Mesodermal cell (in vitro differentiated cells): ENCODE measurements around the gene EFCAB9.

ENCODE experiments used
- H3K27ac ChIP-seq: 2 replicates; pipeline ENCODE4 v1.7.0; 2013; ENCODE audit warnings: mild to moderate bottlenecking, low read depth, low read length, moderate library complexity; ENCODE audit not compliant: severe bottlenecking
- H3K36me3 ChIP-seq: 2 replicates; pipeline ENCODE4 v1.7.1; 2013; ENCODE audit warnings: mild to moderate bottlenecking, low read length, moderate library complexity; ENCODE audit not compliant: control insufficient read depth, insufficient read depth
- H3K4me1 ChIP-seq: one replicate; pipeline ENCODE4 v1.7.1; 2013; ENCODE audit warnings: mild to moderate bottlenecking, low read length; ENCODE audit not compliant: insufficient read depth, control insufficient read depth, poor library complexity, severe bottlenecking
- H3K4me3 ChIP-seq: 2 replicates; pipeline ENCODE4 v1.7.0; 2013; ENCODE audit warnings: low read length, control low read depth, mild to moderate bottlenecking; ENCODE audit not compliant: insufficient read depth, poor library complexity, severe bottlenecking; ENCODE audit errors: extremely low read depth
- H3K9me3 ChIP-seq: 2 replicates; pipeline ENCODE4 v1.7.1; 2013; ENCODE audit warnings: mild to moderate bottlenecking, low read length, moderate library complexity; ENCODE audit not compliant: control insufficient read depth
- whole genome bisulfite sequencing, 2 experiments: methylation state at CpG; one replicate each; pipeline ENCODE4 v1.1.5; 2013; ENCODE audit warnings: missing lambda C conversion rate in 2 of 2; ENCODE audit not compliant: insufficient coverage in 2 of 2; 5-methylcytosine and 5-hydroxymethylcytosine counted together

EFCAB9 gene

GRCh38 chr5:172175263-172175719 is 18.7 kb upstream of the EFCAB9 start:
- H3K4me3 ChIP-seq, result no peak overlapping the region
- H3K4me1 ChIP-seq, result peaks cover 29% of the 10 kb centered on the region
- WGBS, 2 experiments, result 78 to 82% methylated on average over 6 to 7 of the region's 7 CpGs
- no peak overlapping the region for H3K27ac ChIP-seq
- H3K36me3 ChIP-seq, result peaks cover 16% of the 10 kb centered on the region
- H3K9me3 ChIP-seq, result no peaks in the 10 kb centered on the region

- Histone ChIP-seq H3K4me3 (no peak overlapping the region), H3K27ac (no peak overlapping the region), H3K9me3 (no peaks in the 10 kb centered on the region), H3K36me3 (peaks cover 19% of the 10 kb centered on the region), H3K4me1 (peaks cover 29% of the 10 kb centered on the region)
- 88 to 98% methylated on average over 4 to 6 of the region's 7 CpGs for WGBS, 2 experiments
Measured at GRCh38 chr5:172177176-172177575, 16.8 kb upstream of the EFCAB9 start.

- Histone ChIP-seq H3K4me1 (peaks cover 23% of the 10 kb centered on the region), H3K36me3 (peaks cover 25% of the 10 kb centered on the region), H3K27ac (no peak overlapping the region), H3K9me3 (no peaks in the 10 kb centered on the region), H3K4me3 (no peak overlapping the region)
- WGBS, 2 experiments, result 75% methylated on average over 9 to 15 of the region's 18 CpGs
Measured at GRCh38 chr5:172178301-172178987, 15.5 kb upstream of the EFCAB9 start.

- H3K4me3 ChIP-seq, result no peak overlapping the region
- peaks cover 27% of the 10 kb centered on the region for H3K36me3 ChIP-seq
- H3K4me1 ChIP-seq, result peaks cover 28% of the 10 kb centered on the region
- peak overlapping the region; percentile 66 for H3K27ac ChIP-seq
- 56% methylated on average over 9 to 17 of the region's 18 CpGs for WGBS, 2 experiments
- no peaks in the 10 kb centered on the region for H3K9me3 ChIP-seq
Measured at GRCh38 chr5:172178991-172179989, 14.7 kb upstream of the EFCAB9 start.

- H3K4me1 ChIP-seq, result peaks cover 33% of the 10 kb centered on the region
- H3K9me3 ChIP-seq, result no peaks in the 10 kb centered on the region
- H3K27ac ChIP-seq, result no peak overlapping the region
- 96 to 99% methylated on average over 6 to 8 of the region's 9 CpGs for WGBS, 2 experiments
- no peak overlapping the region for H3K4me3 ChIP-seq
- peaks cover 41% of the 10 kb centered on the region for H3K36me3 ChIP-seq
Measured at GRCh38 chr5:172180936-172181335, 13.0 kb upstream of the EFCAB9 start.

GRCh38 chr5:172182291-172182690 is 11.7 kb upstream of the EFCAB9 start:
- H3K4me1 ChIP-seq, result peaks cover 35% of the 10 kb centered on the region
- 97 to 100% methylated on average over 1 to 4 of the region's 6 CpGs for WGBS, 2 experiments
- H3K9me3 ChIP-seq, result no peaks in the 10 kb centered on the region
- H3K36me3 ChIP-seq, result peaks cover 44% of the 10 kb centered on the region
- H3K4me3 ChIP-seq, result no peak overlapping the region
- H3K27ac ChIP-seq, result no peak overlapping the region

- Histone ChIP-seq H3K9me3 (no peaks in the 10 kb centered on the region), H3K36me3 (peaks cover 44% of the 10 kb centered on the region), H3K4me1 (peaks cover 34% of the 10 kb centered on the region), H3K4me3 (no peak overlapping the region), H3K27ac (peak overlapping the region; percentile 36)
- 82 to 85% methylated on average over 3 to 4 of the region's 4 CpGs for WGBS, 2 experiments
Measured at GRCh38 chr5:172183881-172184280, 10.1 kb upstream of the EFCAB9 start.

GRCh38 chr5:172185096-172185461 is 8.9 kb upstream of the EFCAB9 start:
- H3K4me3 ChIP-seq, result no peak overlapping the region
- H3K9me3 ChIP-seq, result no peaks in the 10 kb centered on the region
- no peak overlapping the region for H3K27ac ChIP-seq
- 80 to 94% methylated on average over 5 to 9 of the region's 10 CpGs for WGBS, 2 experiments
- peaks cover 44% of the 10 kb centered on the region for H3K36me3 ChIP-seq
- peaks cover 25% of the 10 kb centered on the region for H3K4me1 ChIP-seq

- Histone ChIP-seq H3K9me3 (no peaks in the 10 kb centered on the region), H3K4me1 (peaks cover 30% of the 10 kb centered on the region), H3K4me3 (peak overlapping the region; percentile 93), H3K36me3 (peaks cover 38% of the 10 kb centered on the region), H3K27ac (no peak overlapping the region)
- WGBS, 2 experiments, result 87 to 95% methylated on average over 10 of the region's 13 CpGs
Measured at GRCh38 chr5:172186114-172186695, 7.8 kb upstream of the EFCAB9 start.

- H3K9me3 ChIP-seq, result no peaks in the 10 kb centered on the region
- 0% methylated on average over 52 to 55 of the region's 66 CpGs for WGBS, 2 experiments
- peaks cover 31% of the 10 kb centered on the region for H3K36me3 ChIP-seq
- peak overlapping the region; percentile 90 for H3K27ac ChIP-seq
- H3K4me1 ChIP-seq, result peaks cover 30% of the 10 kb centered on the region
- peak overlapping the region; percentile 93 for H3K4me3 ChIP-seq
Measured at GRCh38 chr5:172187118-172188032, 6.6 kb upstream of the EFCAB9 start.
